Fibroblast of the aortic adventitia (primary cell): ENCODE results near the gene CORO7. TPM values are rescaled to one million over a fixed set of nuclear protein-coding genes. Genes with fewer than 3 reads are reported as not detected.

ENCODE experiments used
- DNase-seq: peaks from one replicate; pipeline ENCODE4 v3.0.0-alpha.2; 2010; ENCODE audit warnings: low read depth
- H3K4me3 ChIP-seq: 2 replicates; pipeline ENCODE4 v1.5.1; 2011; ENCODE audit warnings: low read depth, mild to moderate bottlenecking, control low read depth, low read length, moderate library complexity
- total RNA-seq: library from RNA; depleted of rRNA; stranded (reverse); fragments of >200 nt; gene quantifications from 2 replicates; pipeline ENCODE4 v1.2.3, GENCODE V29; 2012; ENCODE audit warnings: low replicate concordance
- TF ChIP-seq, protein P1 (sequence below): IDR thresholded peaks from 2 replicates; pipeline ENCODE4 v1.5.1; 2011; ENCODE audit warnings: mild to moderate bottlenecking, low read length, control low read depth, inconsistent platforms; ENCODE audit not compliant: insufficient read depth

The CORO7 gene
- total RNA-seq, 1 donor: 16.7 TPM

DNA sequence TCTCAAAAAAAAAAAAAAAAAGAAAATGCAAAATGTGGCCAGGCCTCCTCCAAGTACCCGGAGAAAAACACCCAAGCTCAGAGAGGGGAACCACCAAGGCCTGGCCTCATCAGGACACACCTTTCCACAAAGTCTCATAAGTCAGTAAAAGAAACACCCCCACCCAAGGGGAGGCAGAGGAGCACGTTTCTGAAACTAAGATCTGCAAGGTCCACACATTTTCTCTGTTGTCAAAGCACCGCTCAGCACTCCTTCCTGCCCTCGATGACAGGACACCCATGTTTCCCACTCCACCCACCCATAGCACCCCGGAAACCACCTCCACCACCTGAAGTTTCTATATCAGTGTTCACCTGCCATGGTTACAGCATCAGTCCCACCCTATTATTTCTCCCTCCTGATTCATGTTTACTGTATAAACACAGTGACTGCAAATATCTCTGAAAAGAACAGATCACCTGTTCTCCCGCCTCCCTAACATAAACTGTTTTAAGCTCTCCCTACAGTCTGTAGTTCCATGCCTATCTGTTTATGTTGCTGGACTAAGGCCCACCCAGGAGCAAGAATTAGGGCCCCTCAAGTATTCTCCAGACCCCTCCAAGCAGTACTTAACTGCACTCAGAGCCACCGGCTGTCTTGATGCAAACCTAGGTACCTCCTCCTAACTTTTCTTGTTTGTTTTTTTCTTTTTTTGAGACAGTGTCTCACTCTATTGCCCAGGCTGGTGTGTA, 2.0 kb downstream of the CORO7 start:
- TF ChIP-seq, protein P1, sequence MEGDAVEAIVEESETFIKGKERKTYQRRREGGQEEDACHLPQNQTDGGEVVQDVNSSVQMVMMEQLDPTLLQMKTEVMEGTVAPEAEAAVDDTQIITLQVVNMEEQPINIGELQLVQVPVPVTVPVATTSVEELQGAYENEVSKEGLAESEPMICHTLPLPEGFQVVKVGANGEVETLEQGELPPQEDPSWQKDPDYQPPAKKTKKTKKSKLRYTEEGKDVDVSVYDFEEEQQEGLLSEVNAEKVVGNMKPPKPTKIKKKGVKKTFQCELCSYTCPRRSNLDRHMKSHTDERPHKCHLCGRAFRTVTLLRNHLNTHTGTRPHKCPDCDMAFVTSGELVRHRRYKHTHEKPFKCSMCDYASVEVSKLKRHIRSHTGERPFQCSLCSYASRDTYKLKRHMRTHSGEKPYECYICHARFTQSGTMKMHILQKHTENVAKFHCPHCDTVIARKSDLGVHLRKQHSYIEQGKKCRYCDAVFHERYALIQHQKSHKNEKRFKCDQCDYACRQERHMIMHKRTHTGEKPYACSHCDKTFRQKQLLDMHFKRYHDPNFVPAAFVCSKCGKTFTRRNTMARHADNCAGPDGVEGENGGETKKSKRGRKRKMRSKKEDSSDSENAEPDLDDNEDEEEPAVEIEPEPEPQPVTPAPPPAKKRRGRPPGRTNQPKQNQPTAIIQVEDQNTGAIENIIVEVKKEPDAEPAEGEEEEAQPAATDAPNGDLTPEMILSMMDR: no peak
- H3K4me3 ChIP-seq: no peak overlapping the region

GRCh38 chr16:4412854-4413253, 3.5 kb downstream of the CORO7 start:
- no peak overlapping the region for H3K4me3 ChIP-seq
- TF ChIP-seq, protein P1: no peak
- DNase-seq: no peak

More for the DNA sequence above, 2.0 kb downstream of the CORO7 start:
- DNase-seq: no peak

- TF ChIP-seq, protein P1: no peak
These were observed 4.2 kb downstream of the CORO7 start for GRCh38 chr16:4412159-4412558.

GRCh38 chr16:4411684-4412083, 4.7 kb downstream of the CORO7 start:
- TF ChIP-seq, protein P1: no peak
- H3K4me3 ChIP-seq: no peak overlapping the region
- DNase-seq: no peak

More at GRCh38 chr16:4412159-4412558, 4.2 kb downstream of the CORO7 start:
- no peak for DNase-seq
- no peak overlapping the region for H3K4me3 ChIP-seq

- DNase-seq: peak; percentile 80
- H3K4me3 ChIP-seq: no peak overlapping the region
- TF ChIP-seq, protein P1: no peak
These were observed 5.9 kb downstream of the CORO7 start for GRCh38 chr16:4410335-4411075.

DNA sequence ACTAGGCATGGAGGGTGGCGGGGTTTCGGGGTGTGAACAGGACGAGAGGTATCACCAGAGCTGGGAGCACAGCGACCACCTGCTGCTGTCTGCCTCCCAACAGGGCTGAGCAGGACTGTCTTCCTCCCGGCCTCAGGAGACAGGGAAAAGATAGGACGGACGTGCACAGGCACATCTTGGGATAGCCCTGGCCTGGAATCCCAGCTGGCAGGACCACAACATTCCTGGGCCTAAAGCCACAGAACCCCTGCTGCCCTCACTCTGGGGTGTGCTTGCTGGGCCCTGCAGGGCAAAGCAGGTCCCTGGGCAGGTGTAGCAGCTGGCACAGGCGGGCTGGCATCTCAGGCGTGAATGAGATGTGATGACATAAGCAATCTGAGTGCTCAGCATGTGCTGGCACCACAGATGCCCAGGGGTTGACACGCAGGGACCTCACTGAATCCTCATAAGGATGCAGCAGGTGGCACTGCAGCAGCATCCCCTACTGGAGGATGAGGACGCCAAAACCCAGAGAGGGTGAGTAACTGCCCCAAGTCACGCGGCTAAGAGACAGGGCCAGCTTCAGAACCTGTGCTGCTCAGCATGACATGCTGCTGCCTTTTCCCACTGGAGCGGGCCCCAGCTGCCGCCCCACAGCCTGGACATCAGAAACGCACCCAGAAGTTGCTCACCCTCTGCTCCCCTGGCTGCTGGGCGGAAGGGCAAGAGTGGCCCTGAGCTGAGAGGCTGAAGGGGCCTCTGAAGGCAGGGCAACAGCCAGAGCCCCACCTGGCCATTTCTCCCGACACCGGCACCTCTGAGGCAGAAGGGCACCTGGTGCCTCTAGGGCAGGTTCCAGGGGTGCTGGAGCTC, 7.1 kb downstream of the CORO7 start:
- DNase-seq: no peak
- H3K4me3 ChIP-seq: no peak overlapping the region
- TF ChIP-seq, protein P1: no peak
